GM19351 (cell line): ENCODE data around the gene SLC6A17.
A peak's percentile ranks its signal among the peaks of the same experiment; 100 is the strongest.

Experiments used
- ATAC-seq: cut with Tn5 transposase; IDR thresholded peaks from one replicate; pipeline ENCODE4 v1.9.1; 2021; ENCODE audit warnings: mild to moderate bottlenecking, moderate library complexity; ENCODE audit not compliant: unreplicated experiment

The SLC6A17 gene

DNA sequence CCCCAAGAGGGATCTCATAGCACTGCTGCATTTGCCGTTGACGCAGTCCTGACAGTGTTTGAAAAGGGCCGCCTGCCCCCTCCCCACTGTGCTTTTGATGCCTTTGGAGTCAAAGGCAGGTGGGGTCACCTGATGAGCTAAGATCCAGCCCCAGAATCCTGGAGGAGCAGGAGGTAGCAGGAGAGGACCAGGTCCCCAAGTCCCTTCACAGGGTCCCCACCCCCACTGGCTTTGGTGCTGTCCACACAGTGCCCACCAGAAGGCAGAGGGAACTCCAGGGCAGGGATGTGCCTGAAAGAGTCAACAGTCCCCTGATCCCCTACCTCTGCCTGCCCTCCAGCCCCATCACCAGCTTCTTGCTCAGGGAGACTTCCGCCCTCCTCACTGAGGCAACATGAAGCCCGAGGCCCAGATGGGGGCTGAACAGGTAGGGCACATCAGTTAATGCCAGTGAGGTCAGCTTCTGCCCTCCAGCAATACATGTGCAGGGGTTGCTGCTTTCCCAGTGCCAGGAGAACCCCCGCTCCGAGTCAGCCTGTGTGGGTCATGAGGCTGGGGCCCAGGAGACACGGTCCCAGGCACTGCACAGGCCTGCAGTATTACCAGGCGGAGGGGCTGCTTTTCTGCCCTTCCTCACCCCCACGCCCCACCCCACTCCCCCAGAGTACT, 51.0 kb downstream of the SLC6A17 start:
- ATAC-seq, result no peak

GRCh38 chr1:110203021-110203661, 52.8 kb downstream of the SLC6A17 start:
- ATAC-seq, result no peak

- ATAC-seq, result no peak
These were observed 54.9 kb downstream of the SLC6A17 start for GRCh38 chr1:110205156-110205555.

DNA sequence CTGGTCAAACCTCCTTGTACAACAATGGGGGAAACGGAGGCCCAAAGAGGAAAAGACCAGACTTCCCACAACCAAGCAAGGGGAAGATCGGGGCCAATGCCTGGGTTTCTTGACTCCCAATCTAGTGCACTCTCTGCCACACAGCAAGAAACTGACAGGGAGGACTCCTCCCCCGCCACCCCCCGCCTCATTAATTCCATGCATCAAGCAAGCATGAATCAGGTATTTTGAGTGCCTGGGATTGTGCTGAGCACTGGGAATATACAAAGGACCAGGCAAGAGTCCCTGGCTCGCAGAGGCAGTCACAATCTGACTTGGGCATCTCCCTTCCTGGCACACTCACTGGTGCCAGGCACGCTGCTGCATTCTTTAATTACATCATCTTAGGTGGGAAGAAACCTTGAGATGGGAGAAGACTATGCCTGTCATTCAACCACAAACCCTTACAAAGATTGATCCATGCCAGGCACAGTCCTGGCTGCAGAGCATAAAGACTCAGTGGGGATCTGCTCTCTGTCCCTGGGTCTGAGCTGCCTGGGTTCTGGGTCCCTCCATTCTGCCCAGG, 55.4 kb downstream of the SLC6A17 start:
- ATAC-seq, result no peak

- ATAC-seq, result no peak
These were observed 56.1 kb downstream of the SLC6A17 start for GRCh38 chr1:110206261-110206920.

- no peak for ATAC-seq
These were observed 57.5 kb downstream of the SLC6A17 start for GRCh38 chr1:110207831-110208230.

DNA sequence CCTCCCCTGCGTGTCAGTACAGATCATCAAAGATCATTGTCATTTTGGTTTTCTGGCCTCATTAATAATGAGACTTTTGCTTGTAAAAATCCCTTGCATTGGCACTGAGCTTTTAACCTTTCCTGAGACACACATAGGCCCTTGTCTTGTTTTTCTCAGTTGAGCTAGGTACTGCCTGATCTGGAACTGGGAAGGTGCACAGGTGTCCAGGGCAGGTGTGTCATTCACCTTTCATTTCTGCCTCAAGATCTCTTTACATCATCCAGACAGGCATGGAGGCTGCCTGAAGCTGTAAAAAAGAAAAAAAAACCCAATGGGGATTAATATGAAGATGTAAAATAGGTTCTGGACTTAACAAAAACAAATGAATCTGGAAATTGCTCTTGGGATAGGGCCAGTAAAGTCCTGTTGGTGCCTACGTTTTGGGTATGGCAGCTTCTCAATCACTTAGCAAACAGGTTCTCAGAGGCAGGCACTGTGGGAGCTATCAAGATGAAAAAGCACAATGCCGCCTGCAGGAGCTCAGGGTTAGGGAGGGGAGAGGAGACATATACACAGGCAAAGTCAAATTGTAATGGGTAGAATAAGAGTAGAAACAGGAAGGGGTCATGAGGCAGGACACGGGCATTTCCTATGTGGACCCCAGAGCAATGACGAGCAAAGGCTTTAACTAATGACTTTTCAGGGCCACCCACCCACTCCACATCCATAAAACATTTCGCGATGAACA, 58.8 kb downstream of the SLC6A17 start:
- ATAC-seq, result no peak

DNA sequence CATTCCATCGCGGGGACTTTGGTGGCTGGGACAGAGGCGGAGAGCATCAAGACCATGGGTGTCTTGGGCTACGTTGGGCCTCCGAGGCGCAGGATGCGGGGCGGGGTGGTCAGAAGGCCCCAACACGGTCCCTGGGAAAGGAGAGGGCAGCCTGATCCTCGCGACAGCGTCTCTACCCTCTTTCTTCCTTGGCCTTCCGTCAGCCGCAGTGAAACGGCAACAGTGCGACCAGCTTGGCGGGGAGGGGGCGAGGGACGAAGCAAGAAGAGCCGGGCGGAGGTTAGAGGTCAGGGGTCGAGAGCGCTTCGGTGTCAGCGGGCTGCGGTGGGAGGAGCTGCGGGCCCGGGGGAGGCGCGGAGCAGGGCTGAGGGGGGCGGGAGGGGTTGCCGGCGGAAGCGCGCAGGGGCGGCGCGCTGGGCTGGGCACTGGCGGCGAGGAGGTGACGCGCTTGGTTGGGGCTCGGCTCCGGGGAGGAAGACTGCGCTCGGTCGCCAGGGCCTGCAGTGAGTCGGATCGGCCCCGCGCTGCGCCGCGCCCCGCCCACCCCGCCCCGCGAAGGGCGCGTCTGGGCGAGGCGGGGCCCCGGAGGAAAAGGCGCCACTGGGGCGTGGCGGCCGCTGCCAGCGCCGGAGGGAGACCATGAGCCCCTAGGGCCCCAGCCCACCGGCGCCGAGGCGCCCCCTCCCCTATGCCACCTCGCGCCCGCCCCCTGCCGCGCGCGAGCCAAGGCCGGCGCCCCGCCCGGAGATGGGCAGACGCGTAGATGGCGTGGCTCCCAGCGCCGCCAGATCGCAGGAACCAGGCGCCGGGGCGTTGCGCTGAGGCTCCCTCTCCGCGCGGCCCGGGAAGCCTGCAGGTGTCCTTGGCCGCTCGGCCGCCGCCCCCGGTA, 59.7 kb downstream of the SLC6A17 start, which contains the start of gene KCNC4:
TSS of gene KCNC4 (plus strand) at position 600 of the 889 bp plus-strand sequence. CDS start 1,186 bp downstream, outside the sequence.
- ATAC-seq, result peak; percentile 89

GRCh38 chr1:110210604-110211495, 60.6 kb downstream of the SLC6A17 start:
- ATAC-seq, result peak; percentile 14

DNA sequence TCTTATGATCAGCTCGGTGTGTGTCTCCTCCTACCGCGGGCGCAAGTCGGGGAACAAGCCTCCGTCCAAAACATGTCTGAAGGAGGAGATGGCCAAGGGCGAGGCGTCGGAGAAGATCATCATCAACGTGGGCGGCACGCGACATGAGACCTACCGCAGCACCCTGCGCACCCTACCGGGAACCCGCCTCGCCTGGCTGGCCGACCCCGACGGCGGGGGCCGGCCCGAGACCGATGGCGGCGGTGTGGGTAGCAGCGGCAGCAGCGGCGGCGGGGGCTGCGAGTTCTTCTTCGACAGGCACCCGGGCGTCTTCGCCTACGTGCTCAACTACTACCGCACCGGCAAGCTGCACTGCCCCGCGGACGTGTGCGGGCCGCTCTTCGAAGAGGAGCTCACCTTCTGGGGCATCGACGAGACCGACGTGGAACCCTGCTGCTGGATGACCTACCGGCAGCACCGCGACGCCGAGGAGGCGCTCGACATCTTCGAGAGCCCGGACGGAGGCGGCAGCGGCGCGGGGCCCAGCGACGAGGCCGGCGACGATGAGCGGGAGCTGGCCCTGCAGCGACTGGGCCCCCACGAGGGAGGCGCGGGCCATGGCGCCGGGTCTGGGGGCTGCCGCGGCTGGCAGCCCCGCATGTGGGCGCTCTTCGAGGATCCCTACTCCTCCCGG, 61.3 kb downstream of the SLC6A17 start:
- ATAC-seq, result no peak

GRCh38 chr1:110212169-110213142, 62.2 kb downstream of the SLC6A17 start:
- no peak for ATAC-seq

DNA sequence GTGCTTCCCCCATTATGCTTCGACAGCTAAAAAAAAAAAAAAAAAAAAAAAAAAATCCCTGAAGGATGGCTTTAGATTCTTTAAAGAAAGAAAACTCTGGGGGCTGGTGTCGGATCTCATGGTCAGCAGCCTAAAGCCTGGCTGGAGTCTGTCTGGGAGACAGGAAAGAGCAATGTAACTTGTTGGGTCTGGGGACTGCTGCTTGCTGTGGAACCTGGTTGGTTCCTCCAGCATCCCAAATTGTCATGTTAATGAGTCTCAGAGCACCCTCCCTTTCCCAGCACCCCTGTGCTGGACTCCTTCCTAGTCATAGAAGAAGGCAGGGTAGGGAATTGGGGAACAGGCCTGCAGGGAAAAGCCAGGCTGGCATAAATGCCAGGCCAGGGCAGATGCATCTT, 62.8 kb downstream of the SLC6A17 start:
- ATAC-seq, result no peak

DNA sequence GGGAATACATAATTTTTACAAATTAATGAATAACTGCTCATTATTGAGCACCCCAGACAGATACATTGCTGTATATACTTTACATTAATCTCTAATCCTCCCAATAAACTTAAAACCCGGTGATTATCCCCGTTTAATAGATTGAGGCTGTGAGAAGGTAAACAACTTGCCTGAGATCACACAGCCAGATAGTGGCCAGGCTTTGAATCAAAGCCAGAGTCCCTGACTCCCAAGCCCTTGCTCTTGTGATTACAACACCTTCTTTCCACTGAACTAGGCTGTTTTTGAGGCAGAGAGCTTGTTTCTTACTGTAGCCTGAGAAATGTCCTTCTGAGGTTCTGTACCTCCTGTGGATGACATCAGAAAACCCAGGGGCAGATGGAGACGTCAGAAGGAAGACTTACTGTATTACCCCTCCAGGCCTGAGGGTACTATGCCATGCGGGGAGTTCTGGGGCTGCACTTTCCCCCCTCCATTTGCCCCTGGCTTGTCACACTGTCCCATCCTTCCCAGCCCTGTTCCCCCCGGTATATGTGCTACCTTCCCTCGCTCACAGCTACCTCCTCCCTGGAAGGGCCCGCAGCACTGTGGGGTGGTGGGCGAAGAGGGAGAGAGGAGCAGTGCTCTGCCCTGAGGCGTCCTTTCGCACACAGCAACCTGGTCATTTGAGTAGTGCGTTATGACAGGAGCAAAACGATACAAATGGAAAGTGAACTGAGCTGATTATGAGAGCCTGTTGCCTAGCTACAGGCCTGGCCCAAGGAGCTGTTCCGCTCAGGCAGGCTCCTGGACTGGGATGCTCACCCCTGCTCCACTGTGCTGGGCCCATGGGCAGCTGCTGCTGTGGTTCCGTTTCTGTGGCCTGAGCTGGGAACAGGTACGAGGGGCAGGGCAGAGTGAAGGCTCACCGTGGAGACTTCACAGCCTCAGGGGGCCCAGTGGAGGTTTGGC, 64.4 kb downstream of the SLC6A17 start:
- ATAC-seq, result no peak

DNA sequence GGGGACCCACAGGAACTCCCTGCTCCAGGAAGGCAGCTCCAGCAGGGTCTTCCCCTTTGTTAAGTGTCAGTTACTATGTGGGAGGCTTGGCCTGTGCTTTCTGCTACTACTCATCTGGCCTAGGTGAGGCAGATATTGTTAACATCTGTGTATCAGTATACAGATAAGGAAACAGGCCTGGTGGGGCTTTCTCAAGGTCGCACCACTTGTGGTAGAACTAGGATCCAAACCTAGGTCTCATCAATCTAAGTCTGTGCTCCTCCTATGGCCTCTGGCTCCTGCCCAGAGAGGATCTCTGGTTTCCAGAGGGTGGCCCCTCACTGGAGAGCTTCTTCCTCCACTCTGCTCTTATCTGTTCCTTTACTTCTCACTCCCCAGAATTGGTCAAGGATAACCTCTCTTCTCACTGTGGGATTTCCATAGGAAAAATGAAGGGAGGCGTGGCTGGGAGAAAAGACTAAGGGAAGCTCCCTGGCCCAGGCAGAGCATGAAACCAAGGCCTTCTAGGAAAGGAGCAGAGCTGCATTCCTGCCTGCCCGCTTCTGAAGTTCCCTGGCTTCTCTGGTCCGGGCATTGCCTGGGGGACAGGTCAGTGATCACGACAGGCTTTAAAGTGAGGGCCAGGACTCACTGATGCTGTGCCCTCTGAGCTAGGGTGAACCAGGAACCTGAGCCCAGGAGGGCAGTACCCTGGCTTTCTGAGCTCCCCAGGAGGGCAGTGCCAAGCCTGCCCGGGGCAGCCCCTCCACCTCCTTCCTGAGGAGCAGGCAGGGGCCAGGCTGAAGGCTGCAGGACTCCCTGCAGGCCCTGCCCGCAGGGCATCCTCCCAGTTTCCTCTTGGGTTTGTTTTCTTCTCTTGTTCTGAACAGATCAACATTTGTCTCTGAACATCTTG, 65.6 kb downstream of the SLC6A17 start:
- no peak for ATAC-seq

- peak; percentile 48 for ATAC-seq
These were observed 66.7 kb downstream of the SLC6A17 start for GRCh38 chr1:110216844-110217444.
